Measurements from ENCODE around the gene RC3H1.
"Not testable (repeated sequence)": the region's sequence is repeated elsewhere in the genome, so short reads cannot be mapped to it uniquely, and the experiment has no call there.

Gene RC3H1

GRCh38 chr1:174031099-174031498 lies 8.9 kb upstream of the RC3H1 start:
- no peak overlapping the region for H3K27ac ChIP-seq
- DNase-seq (ENCODE audit: low read depth, low spot score): no peak

- no peak overlapping the region for H3K27ac ChIP-seq
- DNase-seq (ENCODE audit: low read depth, low spot score): no peak
Measured at GRCh38 chr1:174028495-174028894, 6.3 kb upstream of the RC3H1 start.

GRCh38 chr1:174023440-174023839 lies 1.3 kb upstream of the RC3H1 start:
- DNase-seq (ENCODE audit: low read depth, low spot score): peak; percentile 39
- H3K27ac ChIP-seq: peak overlapping the region; percentile 59

- DNase-seq (ENCODE audit: low read depth, low spot score): no peak
- H3K27ac ChIP-seq: peak overlapping the region; percentile 59
Measured at GRCh38 chr1:174022976-174023277, 770 bp upstream of the RC3H1 start.

GRCh38 chr1:174021591-174022079 lies 522 bp downstream of the RC3H1 start:
- DNase-seq (ENCODE audit: low read depth, low spot score): no peak
- H3K27ac ChIP-seq: peak overlapping the region; percentile 59

GRCh38 chr1:174018565-174018964 lies 3.6 kb downstream of the RC3H1 start:
- H3K27ac ChIP-seq: no peak overlapping the region
- DNase-seq (ENCODE audit: low read depth, low spot score): no peak

- DNase-seq (ENCODE audit: low read depth, low spot score): no peak
Measured at GRCh38 chr1:174017231-174017970, 4.8 kb downstream of the RC3H1 start.

GRCh38 chr1:174013864-174014418 lies 8.2 kb downstream of the RC3H1 start:
- H3K27ac ChIP-seq: no peak overlapping the region
- no peak for DNase-seq (ENCODE audit: low read depth, low spot score)

More at GRCh38 chr1:174017231-174017970, 4.8 kb downstream of the RC3H1 start:
- H3K27ac ChIP-seq: no peak overlapping the region

GRCh38 chr1:174008979-174009378 lies 13.2 kb downstream of the RC3H1 start:
- DNase-seq (ENCODE audit: low read depth, low spot score): no peak
- peak overlapping the region; percentile 40 for H3K27ac ChIP-seq

- no peak for DNase-seq (ENCODE audit: low read depth, low spot score)
- H3K27ac ChIP-seq: peak overlapping the region; percentile 40
Measured at GRCh38 chr1:174008269-174008668, 13.9 kb downstream of the RC3H1 start.

GRCh38 chr1:174007851-174008250 lies 14.3 kb downstream of the RC3H1 start:
- no peak for DNase-seq (ENCODE audit: low read depth, low spot score)

GRCh38 chr1:174005032-174005431 lies 17.1 kb downstream of the RC3H1 start:
- no peak overlapping the region for H3K27ac ChIP-seq
- no peak for DNase-seq (ENCODE audit: low read depth, low spot score)

More at GRCh38 chr1:174007851-174008250, 14.3 kb downstream of the RC3H1 start:
- peak overlapping the region; percentile 40 for H3K27ac ChIP-seq

GRCh38 chr1:174003867-174004266 lies 18.3 kb downstream of the RC3H1 start:
- DNase-seq (ENCODE audit: low read depth, low spot score): no peak
- H3K27ac ChIP-seq: no peak overlapping the region

GRCh38 chr1:174001573-174001972 lies 20.6 kb downstream of the RC3H1 start:
- no peak for DNase-seq (ENCODE audit: low read depth, low spot score)
- no peak overlapping the region for H3K27ac ChIP-seq

GRCh38 chr1:174000371-174000770 lies 21.8 kb downstream of the RC3H1 start:
- H3K27ac ChIP-seq: no peak overlapping the region
- no peak for DNase-seq (ENCODE audit: low read depth, low spot score)

GRCh38 chr1:173997791-173998190 lies 24.4 kb downstream of the RC3H1 start:
- H3K27ac ChIP-seq: no peak overlapping the region
- no peak for DNase-seq (ENCODE audit: low read depth, low spot score)

GRCh38 chr1:173996995-173997394 lies 25.2 kb downstream of the RC3H1 start:
- H3K27ac ChIP-seq: no peak overlapping the region
- DNase-seq (ENCODE audit: low read depth, low spot score): no peak

GRCh38 chr1:173995475-173995874 lies 26.7 kb downstream of the RC3H1 start:
- DNase-seq (ENCODE audit: low read depth, low spot score): no peak
- H3K27ac ChIP-seq: no peak overlapping the region

GRCh38 chr1:173993948-173994347 lies 28.2 kb downstream of the RC3H1 start:
- H3K27ac ChIP-seq; DNase-seq (ENCODE audit: low read depth, low spot score): not testable (repeated sequence)

GRCh38 chr1:173988068-173988467 lies 34.1 kb downstream of the RC3H1 start:
- no peak overlapping the region for H3K27ac ChIP-seq
- DNase-seq (ENCODE audit: low read depth, low spot score): no peak

GRCh38 chr1:173986951-173987350 lies 35.2 kb downstream of the RC3H1 start:
- H3K27ac ChIP-seq: no peak overlapping the region
- DNase-seq (ENCODE audit: low read depth, low spot score): no peak

GRCh38 chr1:173970252-173970651 lies 51.9 kb downstream of the RC3H1 start:
- no peak overlapping the region for H3K27ac ChIP-seq
- no peak for DNase-seq (ENCODE audit: low read depth, low spot score)

Data from epithelial cell of prostate (primary cell).